NCI-H2029 (cell line): Measurements from ENCODE around the gene RABL2B.

Source experiments
- DNase-seq: peaks from one replicate; lab custom pipeline; 2025; lab: John Stamatoyannopoulos, UW

Gene RABL2B

DNA sequence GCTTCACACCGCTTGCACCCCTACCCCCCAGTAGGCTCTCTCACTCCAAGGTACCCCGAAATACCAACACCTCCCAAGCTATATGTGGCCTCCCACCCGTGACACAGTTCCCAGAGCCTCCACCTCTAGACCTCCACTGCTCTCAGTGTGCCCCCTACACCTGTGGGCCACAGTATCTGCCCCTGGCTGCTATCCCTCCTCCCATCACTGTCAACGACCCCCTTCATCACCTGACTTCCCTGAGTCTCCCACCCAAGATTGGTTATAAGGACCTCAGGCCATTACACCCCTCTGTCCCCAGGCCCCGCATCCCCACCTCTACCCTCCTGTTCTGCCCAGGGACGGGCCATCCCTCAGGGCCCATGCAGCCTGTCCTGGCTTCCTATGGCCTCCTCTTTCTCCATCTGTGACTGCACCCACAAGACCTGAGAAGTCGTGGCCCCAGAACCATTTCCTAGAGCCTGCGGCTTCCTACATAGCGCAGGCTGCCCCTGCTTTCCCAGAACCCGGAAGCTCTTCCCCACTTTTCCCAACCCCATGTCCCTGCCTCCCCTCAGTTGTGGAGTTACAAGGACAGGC lies 44.7 kb downstream of the RABL2B start:
- DNase-seq: no peak

- no peak for DNase-seq
Measured at GRCh38 chr22:50737728-50738648, 45.4 kb downstream of the RABL2B start, which contains the start of gene ACR. Gene ACR (plus strand): TSS chr22:50738204. CDS start chr22:50738236, 32 bp downstream.

GRCh38 chr22:50735739-50736030 lies 47.8 kb downstream of the RABL2B start:
- DNase-seq: no peak

DNA sequence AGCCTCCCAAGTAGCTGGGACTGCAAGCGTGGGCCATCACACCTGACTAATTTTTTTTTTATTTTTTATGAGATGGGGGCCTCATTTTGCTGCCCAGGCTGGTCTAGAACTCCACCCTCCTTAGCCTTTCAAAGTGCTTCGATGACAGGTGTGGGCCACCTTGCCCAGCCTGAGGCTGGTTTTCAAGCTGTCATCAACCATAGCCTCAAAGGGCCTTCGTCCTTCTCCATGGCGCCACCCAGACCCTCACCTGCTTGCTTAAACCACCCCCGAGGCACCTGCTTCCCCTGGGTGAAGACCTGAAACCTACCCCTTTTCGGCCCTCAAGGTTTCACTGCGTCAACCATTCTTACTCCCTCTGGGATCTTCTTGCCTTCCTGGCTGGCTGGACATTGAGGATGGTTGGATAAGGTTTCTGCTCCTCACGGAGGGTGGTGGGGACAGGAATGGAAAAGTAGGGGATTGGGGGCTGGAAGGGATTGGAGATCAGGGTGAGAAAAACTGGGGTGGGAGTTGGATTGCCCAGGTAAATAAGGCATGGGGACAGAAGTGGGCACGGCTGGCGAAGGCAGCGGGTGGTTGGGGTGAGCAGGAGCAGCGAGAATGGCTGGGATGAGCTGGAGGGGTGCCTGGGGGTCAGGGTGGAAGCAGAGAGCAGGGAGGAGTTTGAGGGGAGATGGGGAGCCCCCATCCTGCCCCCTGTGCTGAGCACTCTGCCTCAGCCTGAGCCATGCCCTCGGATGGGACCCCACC lies 48.3 kb downstream of the RABL2B start:
- no peak for DNase-seq

GRCh38 chr22:50734343-50734771 lies 49.1 kb downstream of the RABL2B start:
- no peak for DNase-seq

GRCh38 chr22:50733521-50734342 lies 49.7 kb downstream of the RABL2B start:
- no peak for DNase-seq

- no peak for DNase-seq
Measured at GRCh38 chr22:50732681-50733080, 50.8 kb downstream of the RABL2B start.

DNA sequence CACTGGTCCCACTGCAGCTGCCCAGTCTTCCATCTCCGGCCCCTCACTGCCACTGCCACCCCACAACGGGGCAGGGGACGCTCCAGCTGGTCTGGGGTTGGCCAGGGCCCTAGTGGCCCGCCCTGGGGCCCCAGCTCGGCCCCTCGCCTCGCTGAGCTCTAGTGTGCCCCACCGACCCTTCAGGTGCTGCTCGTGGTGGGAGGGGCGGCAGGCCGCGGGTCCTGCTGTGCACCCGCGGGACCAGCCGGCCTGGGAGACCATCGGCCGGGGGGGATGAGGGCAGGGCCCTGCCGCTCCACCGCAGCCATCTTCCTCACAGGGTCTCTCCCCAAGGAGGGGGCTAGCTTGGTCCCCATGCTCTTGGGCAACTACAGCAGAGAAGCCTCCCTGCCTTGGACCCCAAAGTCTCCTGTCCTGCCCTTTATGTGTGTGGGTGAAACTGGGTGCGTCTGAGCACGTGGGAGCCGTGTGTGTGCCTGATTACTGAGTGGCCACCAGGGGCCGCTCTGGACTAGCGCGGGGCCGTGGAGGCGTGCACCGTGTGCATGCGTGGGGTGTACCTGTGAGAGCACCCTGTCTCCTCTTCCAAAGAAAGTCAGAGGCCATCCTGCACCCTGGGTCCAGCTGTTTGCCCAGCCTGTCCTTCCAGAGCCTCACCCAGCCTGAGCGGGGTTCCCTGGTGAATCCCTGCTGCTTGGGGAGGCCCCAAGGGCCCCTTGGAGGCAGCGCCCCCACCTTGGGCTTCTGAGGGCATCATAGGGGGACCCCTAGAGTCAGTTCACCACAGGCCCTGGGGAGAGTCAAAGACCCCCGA lies 51.4 kb downstream of the RABL2B start:
- no peak for DNase-seq

- no peak for DNase-seq
Measured at GRCh38 chr22:50730941-50731661, 52.3 kb downstream of the RABL2B start.

- DNase-seq: no peak
Measured at GRCh38 chr22:50730013-50730891, 53.2 kb downstream of the RABL2B start.

- DNase-seq: no peak
Measured at GRCh38 chr22:50729391-50730012, 53.9 kb downstream of the RABL2B start.

- DNase-seq: no peak
Measured at GRCh38 chr22:50728523-50728931, 54.9 kb downstream of the RABL2B start.

DNA sequence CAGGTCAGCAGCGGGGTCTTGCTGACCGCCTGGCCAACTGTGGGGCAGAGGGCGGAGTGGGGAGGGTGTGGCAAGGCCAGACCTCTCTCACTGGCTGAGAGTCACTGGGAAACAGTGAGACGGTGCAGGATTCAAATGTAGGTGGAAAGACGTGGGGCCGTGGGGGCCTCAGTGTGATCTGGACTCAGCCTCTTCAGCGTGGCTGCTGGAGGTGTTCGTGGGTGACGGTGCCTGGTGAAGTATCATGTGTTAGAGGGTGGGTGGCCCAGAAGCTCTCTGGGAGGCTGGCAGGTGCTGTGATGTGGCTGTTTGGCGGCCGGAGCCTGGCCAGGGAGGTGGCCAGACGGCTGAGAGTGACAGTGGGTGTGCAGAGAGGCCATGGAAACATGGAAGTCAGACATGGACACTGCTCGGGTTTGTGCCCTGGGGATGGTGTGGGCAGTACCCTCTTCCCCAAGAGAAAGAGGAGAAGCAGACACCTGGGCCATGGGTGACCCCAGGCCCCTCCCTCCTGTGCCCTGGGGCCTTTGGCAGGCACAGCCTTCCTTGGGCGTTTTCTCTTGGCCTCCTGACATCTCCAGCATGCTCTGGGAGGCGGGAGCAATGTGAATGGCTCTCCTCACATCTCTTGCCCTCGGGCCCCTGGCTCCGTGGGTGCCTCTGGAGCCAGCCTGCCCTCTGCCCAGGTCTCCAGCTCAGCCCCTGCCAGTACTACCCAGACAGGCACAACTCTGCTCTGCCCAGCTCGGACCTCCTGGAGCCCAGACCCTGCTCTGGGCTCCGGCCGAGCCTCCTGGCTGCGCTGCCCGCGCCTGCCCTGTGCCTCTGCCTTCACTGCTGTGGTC lies 55.5 kb downstream of the RABL2B start:
- no peak for DNase-seq

GRCh38 chr22:50726643-50727340 lies 56.6 kb downstream of the RABL2B start:
- no peak for DNase-seq

- DNase-seq: no peak
Measured at GRCh38 chr22:50725597-50725996, 57.8 kb downstream of the RABL2B start.

DNA sequence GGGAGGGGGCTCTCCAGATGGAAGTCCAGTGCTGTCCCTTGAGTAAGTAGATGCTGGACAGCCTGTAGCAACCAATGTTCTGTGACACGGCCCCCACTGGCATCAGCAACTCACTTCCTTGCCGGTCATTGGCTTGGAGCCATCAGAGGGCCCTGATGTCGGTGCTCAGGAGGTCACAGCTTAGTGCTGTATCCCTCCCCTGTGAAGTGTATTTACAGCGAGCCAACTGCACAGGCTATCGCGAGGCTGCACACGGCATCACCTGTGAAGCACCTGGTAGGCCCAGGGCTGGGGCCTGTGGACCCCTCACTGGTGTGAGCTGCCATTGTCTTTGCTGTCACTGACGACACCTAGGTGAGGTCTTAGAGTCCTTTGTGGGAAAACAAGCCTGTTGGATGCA lies 58.8 kb downstream of the RABL2B start:
- no peak for DNase-seq

- DNase-seq: no peak
Measured at GRCh38 chr22:50723991-50724390, 59.4 kb downstream of the RABL2B start.
